LHCN-M2 (cell line): ENCODE measurements around the gene UTP4. TPM values are rescaled to one million over a fixed set of nuclear protein-coding genes. Genes with fewer than 3 reads are reported as not detected.

Experiments used
- DNase-seq: peaks from one replicate; pipeline ENCODE4 v3.0.0-alpha.2; 2012; ENCODE audit warnings: low read depth
- total RNA-seq: library from RNA; depleted of rRNA; stranded (reverse); fragments of >200 nt; gene quantifications from 2 replicates; pipeline ENCODE4 v1.2.3, GENCODE V29; 2014; rRNA removed

UTP4 gene
- total RNA-seq, 1 experiment from 2014 or later, result 28.5 TPM

- DNase-seq, result peak; percentile 41
Observed at GRCh38 chr16:69217433-69217832, 85.0 kb downstream of the UTP4 start.

Other genes with a start within 250 kb of the UTP4 start
- 0.23 and 0.71 TPM in 2 replicates for gene HAS3, start 27.0 kb upstream of the UTP4 start, total RNA-seq
- gene CHTF8, start 61 bp upstream of the UTP4 start, total RNA-seq, result 53.7 and 67.9 TPM in 2 replicates
- gene SNTB2, start 54.5 kb downstream of the UTP4 start, total RNA-seq, result 18.5 and 29.6 TPM in 2 replicates
- gene VPS4A, start 178.7 kb downstream of the UTP4 start, total RNA-seq, result 41.3 and 43.6 TPM in 2 replicates
- gene PDF, start 197.9 kb downstream of the UTP4 start, total RNA-seq, result 39.6 and 40.5 TPM in 2 replicates
- 48.8 and 48.9 TPM in 2 replicates for gene COG8, start 206.9 kb downstream of the UTP4 start, total RNA-seq
- 30.8 and 34.0 TPM in 2 replicates for gene NIP7, start 207.1 kb downstream of the UTP4 start, total RNA-seq
- gene TMED6, start 219.1 kb downstream of the UTP4 start, total RNA-seq, result not detected in 2 replicates